ENCODE data around the gene ZNF662.

ZNF662 gene

GRCh38 chr3:42887084-42887483, 18.9 kb upstream of the ZNF662 start:
- no peak for DNase-seq

- no peak for DNase-seq
Measured at GRCh38 chr3:42891042-42891441, 14.9 kb upstream of the ZNF662 start.

GRCh38 chr3:42892169-42892568, 13.8 kb upstream of the ZNF662 start:
- no peak for DNase-seq

GRCh38 chr3:42892807-42893206, 13.1 kb upstream of the ZNF662 start:
- DNase-seq: no peak

GRCh38 chr3:42894698-42895579, 11.0 kb upstream of the ZNF662 start:
- DNase-seq: no peak

- DNase-seq: no peak
Measured at GRCh38 chr3:42895580-42895868, 10.4 kb upstream of the ZNF662 start.

GRCh38 chr3:42898896-42899675, 6.9 kb upstream of the ZNF662 start:
- no peak for DNase-seq

- DNase-seq: no peak
Measured at GRCh38 chr3:42900226-42901072, 5.5 kb upstream of the ZNF662 start.

- DNase-seq: no peak
Measured at GRCh38 chr3:42901073-42901415, 4.9 kb upstream of the ZNF662 start.

GRCh38 chr3:42902257-42902656, 3.7 kb upstream of the ZNF662 start:
- no peak for DNase-seq

GRCh38 chr3:42904076-42904475, 1.9 kb upstream of the ZNF662 start:
- no peak for DNase-seq

- no peak for DNase-seq
Measured at GRCh38 chr3:42905740-42906069, 237 bp upstream of the ZNF662 start.

- DNase-seq: peak in 1 of 14 donors; percentile 7
Measured at GRCh38 chr3:42906848-42907183, 874 bp downstream of the ZNF662 start.

GRCh38 chr3:42908675-42909074, 2.7 kb downstream of the ZNF662 start:
- no peak for DNase-seq

- no peak for DNase-seq
Measured at GRCh38 chr3:42911551-42911950, 5.6 kb downstream of the ZNF662 start.

- DNase-seq: no peak
Measured at GRCh38 chr3:42914771-42915515, 9.0 kb downstream of the ZNF662 start.

- DNase-seq: no peak
Measured at GRCh38 chr3:42923606-42924005, 17.7 kb downstream of the ZNF662 start.

GRCh38 chr3:42926310-42926709, 20.4 kb downstream of the ZNF662 start:
- no peak for DNase-seq

- no peak for DNase-seq
Measured at GRCh38 chr3:42934111-42934510, 28.2 kb downstream of the ZNF662 start.

GRCh38 chr3:42934910-42935309, 29.0 kb downstream of the ZNF662 start:
- no peak for DNase-seq

- DNase-seq: no peak
Measured at GRCh38 chr3:42935472-42935871, 29.5 kb downstream of the ZNF662 start.

GRCh38 chr3:42936157-42936981, 30.4 kb downstream of the ZNF662 start:
- peak in 10 of 14 donors; percentile 1 to 67 (median 4) for DNase-seq

Measured in C1 segment of cervical spinal cord (tissue), 14 donors.